HG03039 (cell line): ENCODE measurements around the gene SPAG7.

Experiments
- ATAC-seq: cut with Tn5 transposase; IDR thresholded peaks from one replicate; pipeline ENCODE4 v1.9.1; 2021; ENCODE audit warnings: mild to moderate bottlenecking, moderate library complexity; ENCODE audit not compliant: unreplicated experiment

SPAG7 gene

GRCh38 chr17:4978726-4979125, 11.1 kb upstream of the SPAG7 start:
- ATAC-seq: no peak

- ATAC-seq: no peak
Observed at GRCh38 chr17:4974115-4974670, 6.6 kb upstream of the SPAG7 start.

- ATAC-seq: no peak
Observed at GRCh38 chr17:4973256-4974114, 5.9 kb upstream of the SPAG7 start.

GRCh38 chr17:4972752-4973151, 5.1 kb upstream of the SPAG7 start:
- ATAC-seq: no peak

GRCh38 chr17:4972322-4972721, 4.7 kb upstream of the SPAG7 start:
- ATAC-seq: no peak

- no peak for ATAC-seq
Observed at GRCh38 chr17:4971826-4972225, 4.2 kb upstream of the SPAG7 start.

- no peak for ATAC-seq
Observed at GRCh38 chr17:4970273-4970672, 2.7 kb upstream of the SPAG7 start.

- no peak for ATAC-seq
Observed at GRCh38 chr17:4969551-4970173, 2.0 kb upstream of the SPAG7 start.

- ATAC-seq: no peak
Observed at GRCh38 chr17:4969047-4969550, 1.5 kb upstream of the SPAG7 start.

GRCh38 chr17:4968486-4969046, 949 bp upstream of the SPAG7 start:
- ATAC-seq: no peak

GRCh38 chr17:4966844-4967538, 626 bp downstream of the SPAG7 start:
- peak; percentile 80 for ATAC-seq

- ATAC-seq: no peak
Observed at GRCh38 chr17:4965311-4965986, 2.2 kb downstream of the SPAG7 start.

- no peak for ATAC-seq
Observed at GRCh38 chr17:4960279-4960922, 7.2 kb downstream of the SPAG7 start.

- no peak for ATAC-seq
Observed at GRCh38 chr17:4959261-4959965, 8.2 kb downstream of the SPAG7 start.

GRCh38 chr17:4958102-4958501, 9.5 kb downstream of the SPAG7 start:
- ATAC-seq: no peak

- no peak for ATAC-seq
Observed at GRCh38 chr17:4956493-4957061, 11.0 kb downstream of the SPAG7 start.

GRCh38 chr17:4955091-4955490, 12.5 kb downstream of the SPAG7 start:
- ATAC-seq: no peak

- no peak for ATAC-seq
Observed at GRCh38 chr17:4953451-4953961, 14.1 kb downstream of the SPAG7 start.

GRCh38 chr17:4951486-4951885, 16.1 kb downstream of the SPAG7 start:
- no peak for ATAC-seq
